ENCODE data around the gene SCART1. TPM values are rescaled to one million over a fixed set of nuclear protein-coding genes. Genes with fewer than 3 reads are reported as not detected.
"Not testable (repeated sequence)": the region's sequence is repeated elsewhere in the genome, so short reads cannot be mapped to it uniquely, and the experiment has no call there.

The SCART1 gene
- total RNA-seq, 4 donors from 2014 or later = 0.11 to 1.4 (median 0.71) TPM

GRCh38 chr10:133412381-133412711 is 41.4 kb upstream of the SCART1 start:
- DNase-seq (no peak), ATAC-seq (no peak)
- in situ Hi-C loops (cut with MboI; ENCODE audit: low sequenced_read_pairs in 4 of 4) = no loop called here
- Histone ChIP-seq H3K27me3 (no peaks in the 10 kb centered on the region), H3K9me3 (peaks cover 0 to 4% (median 0%) of the 10 kb centered on the region in 3 donors), H3K36me3 (peaks cover 0 to 50% of the 10 kb centered on the region in 2 donors), H3K4me3 (no peak overlapping the region), H3K27ac (no peak overlapping the region), H3K4me1 (no peaks in the 10 kb centered on the region)
- intact Hi-C loops (cut with DNase I; ENCODE audit: low total_unique reads) = no loop called here
- TF ChIP-seq CTCF (IDR thresholded peaks at IDR 0.05 in 4 of 5, conservative IDR thresholded peaks at IDR 0.05 in 1 of 5) = no peak
- no peak for TF ChIP-seq POLR2A (IDR thresholded peaks at IDR 0.05)

- H3K27ac ChIP-seq; DNase-seq; ATAC-seq; H3K4me1 ChIP-seq; H3K27me3 ChIP-seq; H3K9me3 ChIP-seq; H3K4me3 ChIP-seq; intact Hi-C loops (cut with DNase I; ENCODE audit: low total_unique reads); in situ Hi-C loops (cut with MboI; ENCODE audit: low sequenced_read_pairs in 4 of 4): not testable (repeated sequence)
- peaks cover 0 to 48% of the 10 kb centered on the region in 2 donors for H3K36me3 ChIP-seq
Measured at GRCh38 chr10:133414401-133414800, 39.3 kb upstream of the SCART1 start.

GRCh38 chr10:133415752-133416151 is 38.0 kb upstream of the SCART1 start:
- in situ Hi-C loops (cut with MboI; ENCODE audit: low sequenced_read_pairs in 4 of 4) (no loop called here), intact Hi-C loops (cut with DNase I; ENCODE audit: low total_unique reads) (no loop called here)
- TF ChIP-seq POLR2A (IDR thresholded peaks at IDR 0.05) = no peak
- TF ChIP-seq CTCF (IDR thresholded peaks at IDR 0.05 in 4 of 5, conservative IDR thresholded peaks at IDR 0.05 in 1 of 5) = no peak
- no peaks in the 10 kb centered on the region for H3K27me3 ChIP-seq
- H3K4me3 ChIP-seq = no peak overlapping the region
- no peak overlapping the region for H3K27ac ChIP-seq
- H3K36me3 ChIP-seq = peaks cover 0 to 49% of the 10 kb centered on the region in 2 donors
- ATAC-seq (no peak), DNase-seq (no peak)
- no peaks in the 10 kb centered on the region for H3K4me1 ChIP-seq
- H3K9me3 ChIP-seq = peaks cover 0 to 4% (median 0%) of the 10 kb centered on the region in 3 donors

GRCh38 chr10:133418289-133418993 is 35.3 kb upstream of the SCART1 start:
- H3K4me3 ChIP-seq = no peak overlapping the region
- H3K27ac ChIP-seq = no peak overlapping the region
- H3K4me1 ChIP-seq = no peaks in the 10 kb centered on the region
- intact Hi-C loops (cut with DNase I; ENCODE audit: low total_unique reads) = no loop called here
- no peaks in the 10 kb centered on the region for H3K9me3 ChIP-seq
- in situ Hi-C loops (cut with MboI; ENCODE audit: low sequenced_read_pairs in 4 of 4) = no loop called here
- peaks cover 0 to 6% (median 5%) of the 10 kb centered on the region in 3 donors for H3K27me3 ChIP-seq
- TF ChIP-seq CTCF (IDR thresholded peaks at IDR 0.05 in 4 of 5, conservative IDR thresholded peaks at IDR 0.05 in 1 of 5) (no peak), POLR2A (IDR thresholded peaks at IDR 0.05) (no peak)
- ATAC-seq (no peak), DNase-seq (no peak)
- peaks cover 0 to 31% of the 10 kb centered on the region in 2 donors for H3K36me3 ChIP-seq

- no peaks in the 10 kb centered on the region for H3K9me3 ChIP-seq
- no peak overlapping the region for H3K27ac ChIP-seq
- in situ Hi-C loops (cut with MboI; ENCODE audit: low sequenced_read_pairs in 4 of 4) = no loop called here
- peaks cover 0 to 31% of the 10 kb centered on the region in 2 donors for H3K36me3 ChIP-seq
- intact Hi-C loops (cut with DNase I; ENCODE audit: low total_unique reads) = no loop called here
- no peak overlapping the region for H3K4me3 ChIP-seq
- H3K4me1 ChIP-seq = no peaks in the 10 kb centered on the region
- peaks cover 0 to 6% (median 5%) of the 10 kb centered on the region in 3 donors for H3K27me3 ChIP-seq
- ATAC-seq (no peak), DNase-seq (no peak)
- TF ChIP-seq POLR2A (IDR thresholded peaks at IDR 0.05) (no peak), CTCF (IDR thresholded peaks at IDR 0.05 in 4 of 5, conservative IDR thresholded peaks at IDR 0.05 in 1 of 5) (no peak)
Measured at GRCh38 chr10:133419211-133419950, 34.4 kb upstream of the SCART1 start.

All from gastrocnemius medialis (tissue), 4 donors.